Measurements from ENCODE around the gene KCNIP4.

Gene KCNIP4

GRCh38 chr4:20895208-20895607 is 1053.4 kb downstream of the KCNIP4 start:
- TF ChIP-seq CTCF (IDR thresholded peaks at IDR 0.05; ENCODE audit: low read depth, low read length): no peak
- H3K4me3 ChIP-seq (ENCODE audit: low read depth, low read length): no peak overlapping the region

GRCh38 chr4:20890761-20891160 is 1057.8 kb downstream of the KCNIP4 start:
- TF ChIP-seq CTCF (IDR thresholded peaks at IDR 0.05; ENCODE audit: low read depth, low read length): no peak
- no peak overlapping the region for H3K4me3 ChIP-seq (ENCODE audit: low read depth, low read length)

- H3K4me3 ChIP-seq (ENCODE audit: low read depth, low read length): no peak overlapping the region
- TF ChIP-seq CTCF (IDR thresholded peaks at IDR 0.05; ENCODE audit: low read depth, low read length): no peak
Observed at GRCh38 chr4:20889901-20890300, 1058.7 kb downstream of the KCNIP4 start.

- TF ChIP-seq CTCF (IDR thresholded peaks at IDR 0.05; ENCODE audit: low read depth, low read length): no peak
- no peak overlapping the region for H3K4me3 ChIP-seq (ENCODE audit: low read depth, low read length)
Observed at GRCh38 chr4:20883677-20884076, 1064.9 kb downstream of the KCNIP4 start.

GRCh38 chr4:20883231-20883630 is 1065.3 kb downstream of the KCNIP4 start:
- H3K4me3 ChIP-seq (ENCODE audit: low read depth, low read length): no peak overlapping the region
- TF ChIP-seq CTCF (IDR thresholded peaks at IDR 0.05; ENCODE audit: low read depth, low read length): no peak

- no peak overlapping the region for H3K4me3 ChIP-seq (ENCODE audit: low read depth, low read length)
- TF ChIP-seq CTCF (IDR thresholded peaks at IDR 0.05; ENCODE audit: low read depth, low read length): no peak
Observed at GRCh38 chr4:20882500-20882899, 1066.1 kb downstream of the KCNIP4 start.

GRCh38 chr4:20881658-20882057 is 1066.9 kb downstream of the KCNIP4 start:
- TF ChIP-seq CTCF (IDR thresholded peaks at IDR 0.05; ENCODE audit: low read depth, low read length): no peak

More at GRCh38 chr4:20881658-20882057, 1066.9 kb downstream of the KCNIP4 start:
- H3K4me3 ChIP-seq (ENCODE audit: low read depth, low read length): no peak overlapping the region

Measured in WI38 (cell line).